Loucy (cell line): ENCODE data around the gene SLC5A8.

Source experiments
- EZH2phosphoT487 ChIP-seq: fragments of 200-600 bp; IDR thresholded peaks from 2 replicates; pipeline ENCODE4 v1.6.1; 2018; ENCODE audit warnings: antibody characterized with exemption, mild to moderate bottlenecking, moderate library complexity, borderline replicate concordance
- TF ChIP-seq, protein P1 (sequence below): fragments of 200-600 bp; sonication (generic); conservative IDR thresholded peaks from 2 replicates; pipeline ENCODE4 v1.5.1; 2014; ENCODE audit warnings: mild to moderate bottlenecking, antibody characterized with exemption, low read length

DNA sequence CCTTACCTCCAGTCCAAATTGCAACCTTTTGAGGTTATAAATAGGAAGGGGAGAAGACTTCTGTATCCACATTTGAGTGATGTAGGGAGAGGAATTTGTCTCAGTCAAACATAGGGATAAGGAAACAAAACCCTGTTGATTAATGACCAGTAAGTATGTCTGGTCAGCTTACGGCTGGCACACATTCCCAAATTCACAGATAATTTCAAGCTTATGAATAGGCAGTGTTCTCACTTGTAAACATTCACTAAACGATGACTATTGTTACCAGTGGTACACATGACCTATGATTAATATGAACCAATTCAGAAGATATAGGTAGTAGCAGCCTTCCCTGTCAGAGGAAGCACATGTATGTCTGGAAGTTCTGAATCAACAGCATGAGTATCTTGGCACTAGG lies 33.0 kb upstream of the SLC5A8 start:
- TF ChIP-seq, protein P1, sequence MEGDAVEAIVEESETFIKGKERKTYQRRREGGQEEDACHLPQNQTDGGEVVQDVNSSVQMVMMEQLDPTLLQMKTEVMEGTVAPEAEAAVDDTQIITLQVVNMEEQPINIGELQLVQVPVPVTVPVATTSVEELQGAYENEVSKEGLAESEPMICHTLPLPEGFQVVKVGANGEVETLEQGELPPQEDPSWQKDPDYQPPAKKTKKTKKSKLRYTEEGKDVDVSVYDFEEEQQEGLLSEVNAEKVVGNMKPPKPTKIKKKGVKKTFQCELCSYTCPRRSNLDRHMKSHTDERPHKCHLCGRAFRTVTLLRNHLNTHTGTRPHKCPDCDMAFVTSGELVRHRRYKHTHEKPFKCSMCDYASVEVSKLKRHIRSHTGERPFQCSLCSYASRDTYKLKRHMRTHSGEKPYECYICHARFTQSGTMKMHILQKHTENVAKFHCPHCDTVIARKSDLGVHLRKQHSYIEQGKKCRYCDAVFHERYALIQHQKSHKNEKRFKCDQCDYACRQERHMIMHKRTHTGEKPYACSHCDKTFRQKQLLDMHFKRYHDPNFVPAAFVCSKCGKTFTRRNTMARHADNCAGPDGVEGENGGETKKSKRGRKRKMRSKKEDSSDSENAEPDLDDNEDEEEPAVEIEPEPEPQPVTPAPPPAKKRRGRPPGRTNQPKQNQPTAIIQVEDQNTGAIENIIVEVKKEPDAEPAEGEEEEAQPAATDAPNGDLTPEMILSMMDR: no peak
- TF ChIP-seq EZH2phosphoT487: no peak
